Measurements from ENCODE around the gene PIP5KL1.

DNA sequence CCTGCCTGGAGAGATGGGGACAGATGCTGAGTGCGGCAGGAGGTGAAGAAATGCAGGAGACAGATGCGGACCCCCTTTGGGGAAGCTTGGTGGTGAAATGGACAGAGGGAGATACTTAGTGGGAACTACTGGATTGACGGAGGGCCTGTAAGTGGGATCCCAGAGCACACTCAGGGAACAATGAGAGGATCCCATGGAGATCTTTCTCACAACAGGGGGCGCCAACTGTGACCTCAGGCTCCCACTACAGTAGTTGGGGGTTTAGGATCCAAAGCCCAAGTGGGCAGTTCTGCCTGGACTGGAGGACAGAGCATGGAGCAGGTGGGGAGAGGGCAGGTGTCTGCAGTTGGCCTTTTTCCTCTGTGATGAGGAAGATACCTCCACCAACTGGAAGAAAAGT lies 3.7 kb upstream of the PIP5KL1 start:
- TF ChIP-seq, protein P1, sequence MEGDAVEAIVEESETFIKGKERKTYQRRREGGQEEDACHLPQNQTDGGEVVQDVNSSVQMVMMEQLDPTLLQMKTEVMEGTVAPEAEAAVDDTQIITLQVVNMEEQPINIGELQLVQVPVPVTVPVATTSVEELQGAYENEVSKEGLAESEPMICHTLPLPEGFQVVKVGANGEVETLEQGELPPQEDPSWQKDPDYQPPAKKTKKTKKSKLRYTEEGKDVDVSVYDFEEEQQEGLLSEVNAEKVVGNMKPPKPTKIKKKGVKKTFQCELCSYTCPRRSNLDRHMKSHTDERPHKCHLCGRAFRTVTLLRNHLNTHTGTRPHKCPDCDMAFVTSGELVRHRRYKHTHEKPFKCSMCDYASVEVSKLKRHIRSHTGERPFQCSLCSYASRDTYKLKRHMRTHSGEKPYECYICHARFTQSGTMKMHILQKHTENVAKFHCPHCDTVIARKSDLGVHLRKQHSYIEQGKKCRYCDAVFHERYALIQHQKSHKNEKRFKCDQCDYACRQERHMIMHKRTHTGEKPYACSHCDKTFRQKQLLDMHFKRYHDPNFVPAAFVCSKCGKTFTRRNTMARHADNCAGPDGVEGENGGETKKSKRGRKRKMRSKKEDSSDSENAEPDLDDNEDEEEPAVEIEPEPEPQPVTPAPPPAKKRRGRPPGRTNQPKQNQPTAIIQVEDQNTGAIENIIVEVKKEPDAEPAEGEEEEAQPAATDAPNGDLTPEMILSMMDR (conservative IDR thresholded peaks at IDR 0.05; ENCODE audit: low read depth, low read length), result no peak
- TF ChIP-seq CHD1 (IDR thresholded peaks at IDR 0.05; ENCODE audit: low read depth, low read length), result no peak

All from IMR-90 (cell line).